ENCODE results near the gene PPP1R9A.

The PPP1R9A gene

DNA sequence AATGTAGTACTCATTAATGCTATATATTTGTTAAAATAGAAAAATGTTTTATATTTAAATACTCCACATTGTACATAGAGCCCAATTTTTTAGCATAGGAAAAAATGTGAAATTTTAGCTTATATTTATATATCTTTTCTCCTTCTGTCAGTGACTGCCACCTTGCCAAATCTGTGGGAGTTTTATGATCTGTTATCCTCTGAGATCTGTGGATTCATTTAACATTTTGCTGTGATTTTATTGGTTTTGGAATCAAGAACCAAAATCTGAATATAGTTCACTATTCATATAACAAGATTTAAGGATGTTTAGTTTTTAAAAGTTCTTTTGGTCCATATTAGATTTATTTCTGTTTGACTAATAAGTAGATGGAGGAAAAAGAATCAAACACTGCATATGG is 127.9 kb downstream of the PPP1R9A start:
- DNase-seq (ENCODE audit: low spot score) = no peak

DNA sequence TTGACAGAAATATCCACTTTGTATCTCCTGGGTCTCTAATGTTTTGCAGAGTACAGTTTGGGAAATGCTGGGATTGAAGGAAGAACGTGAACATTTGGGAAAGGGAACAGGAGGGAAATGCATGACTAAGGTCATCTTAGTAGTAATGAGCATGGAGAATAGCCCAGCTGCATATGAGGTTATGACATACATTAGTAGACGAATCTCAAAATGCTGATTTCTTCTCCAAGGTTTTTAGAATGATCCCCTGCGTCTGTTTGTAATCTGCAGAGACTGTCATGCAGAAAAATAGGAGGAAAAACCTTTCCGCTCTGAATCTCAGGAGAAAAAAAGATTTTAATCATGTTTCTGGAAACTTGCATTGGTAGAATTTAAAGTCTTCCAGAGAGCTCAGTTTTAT is 133.6 kb downstream of the PPP1R9A start:
- no peak for DNase-seq (ENCODE audit: low spot score)

DNA sequence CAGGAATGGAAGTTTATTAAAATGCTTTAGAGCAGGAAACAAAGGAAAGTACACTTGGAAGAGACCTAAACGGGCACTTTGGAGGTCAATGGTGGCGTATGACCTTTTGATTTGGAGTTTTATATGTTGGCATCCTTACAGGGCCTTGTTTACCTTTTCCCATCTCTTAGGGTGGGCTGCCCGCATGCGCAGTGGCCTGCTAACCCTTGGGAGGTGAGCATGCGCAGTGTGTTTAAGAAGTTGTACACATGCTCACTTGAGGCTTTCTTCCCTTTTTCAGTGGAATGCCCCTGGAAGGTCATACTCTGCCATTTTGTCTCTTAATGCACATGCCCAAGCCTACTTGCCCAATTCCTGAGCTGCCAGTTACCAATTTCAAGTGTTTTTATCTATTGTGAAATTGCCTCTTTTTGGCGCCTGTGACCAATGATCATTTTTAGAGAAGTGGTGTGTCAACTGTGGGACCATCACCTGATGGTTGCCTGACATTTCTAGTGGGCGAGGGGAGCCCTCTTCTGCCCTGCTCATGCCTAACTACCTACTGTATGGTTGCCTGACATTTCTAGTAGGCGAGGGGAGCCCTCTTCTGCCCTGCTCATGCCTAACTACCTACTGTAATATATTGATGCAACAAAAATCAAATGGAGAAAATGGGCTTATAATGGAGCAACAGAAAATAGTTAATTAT is 138.0 kb downstream of the PPP1R9A start:
- DNase-seq (ENCODE audit: low spot score) = no peak

DNA sequence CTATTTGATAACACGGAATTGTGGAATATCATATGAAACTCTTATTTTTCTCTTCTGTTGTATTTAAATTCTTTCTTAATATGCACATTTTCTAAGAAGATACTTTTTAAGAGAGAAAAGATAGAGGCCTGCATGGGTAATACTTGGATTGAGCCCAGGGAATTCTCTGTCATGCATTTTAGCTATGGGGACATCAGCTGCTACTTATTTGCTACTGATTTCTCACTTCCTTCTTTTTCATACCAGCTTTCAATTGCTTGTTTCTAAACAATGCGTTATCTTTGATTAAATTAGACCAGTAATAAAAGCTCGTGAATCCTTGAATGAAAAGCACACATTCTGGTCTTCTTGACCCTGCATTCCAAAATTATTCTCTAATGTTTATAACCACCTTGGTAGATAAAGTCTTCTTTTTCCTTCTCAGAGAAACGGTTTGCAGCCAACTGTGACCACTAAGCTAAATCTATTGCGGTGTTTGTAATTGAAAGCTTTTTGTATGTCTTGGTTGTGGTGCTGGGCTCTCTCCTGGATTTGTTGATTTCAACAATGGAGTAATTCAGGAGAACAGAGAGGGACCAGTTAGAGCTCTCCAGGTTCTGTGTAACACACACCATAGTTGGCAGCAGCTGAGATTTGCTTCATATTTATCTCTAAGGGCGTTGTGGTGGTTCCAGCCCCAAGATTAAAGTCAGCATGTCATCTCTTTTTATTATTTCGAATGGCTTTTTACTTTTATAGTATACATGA is 139.3 kb downstream of the PPP1R9A start:
- DNase-seq (ENCODE audit: low spot score) = no peak

DNA sequence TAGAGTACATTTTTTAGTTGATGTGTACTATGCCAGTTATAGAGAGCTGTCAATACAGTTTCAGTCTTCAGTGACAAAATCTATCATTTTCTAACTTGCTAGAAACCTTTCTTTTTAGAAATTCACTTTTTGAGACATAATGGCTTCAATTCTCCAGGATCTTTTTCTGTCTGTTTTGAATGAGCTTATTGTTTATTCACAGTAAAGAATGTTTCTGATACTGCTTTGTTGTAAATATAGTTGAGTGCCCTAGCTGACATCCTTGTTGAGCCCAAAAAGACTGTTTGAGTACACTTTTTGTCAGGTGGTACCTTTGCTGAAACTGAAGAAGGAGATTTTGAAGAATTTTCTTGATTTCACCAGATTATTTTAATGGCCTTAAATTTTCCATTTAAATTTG is 139.9 kb downstream of the PPP1R9A start:
- no peak for DNase-seq (ENCODE audit: low spot score)

DNA sequence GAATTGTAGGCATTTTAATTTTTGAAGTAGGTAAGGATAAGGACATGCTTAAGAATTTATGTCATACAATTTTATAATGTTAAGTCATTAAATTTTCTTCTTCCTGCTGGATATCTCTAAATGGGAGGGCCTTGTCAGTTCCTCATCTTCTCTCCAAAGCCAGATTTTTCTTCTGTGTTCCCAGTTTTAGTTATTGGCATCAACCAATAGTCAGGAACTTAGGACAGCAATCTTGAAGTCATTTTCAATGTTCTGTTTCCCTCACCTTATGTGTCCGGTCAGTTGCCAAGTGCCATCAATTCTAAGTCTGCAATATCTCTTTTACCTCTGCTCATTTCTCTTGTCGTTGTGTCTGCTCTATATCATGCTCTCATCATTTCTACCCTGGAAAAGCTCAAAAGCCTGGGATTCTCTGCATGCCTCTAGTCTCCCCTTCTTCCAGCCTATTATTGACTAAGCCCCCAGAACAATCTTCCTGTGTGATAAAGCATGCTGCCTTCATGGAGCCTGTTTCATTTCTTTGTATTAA is 145.2 kb downstream of the PPP1R9A start:
- DNase-seq (ENCODE audit: low spot score) = no peak

DNA sequence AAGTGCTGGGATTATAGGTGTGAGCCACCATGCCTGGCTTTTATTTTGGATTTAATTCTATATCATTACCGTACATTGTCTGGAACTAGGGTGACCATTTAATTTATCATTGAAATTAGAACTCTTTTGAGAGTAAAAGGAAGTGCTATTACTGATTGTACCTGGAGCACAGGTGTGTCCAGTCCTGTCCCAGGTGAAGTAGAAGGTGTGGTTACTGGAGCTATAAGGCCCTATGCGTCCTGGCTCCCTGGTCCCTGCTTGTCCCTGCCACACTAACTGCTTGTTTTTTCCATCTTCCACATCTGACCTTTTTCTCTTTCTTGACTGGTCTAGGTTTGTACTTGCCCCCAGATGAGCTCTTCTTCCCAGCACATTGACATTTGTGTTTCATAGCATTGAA is 147.0 kb downstream of the PPP1R9A start:
- DNase-seq (ENCODE audit: low spot score) = no peak

DNA sequence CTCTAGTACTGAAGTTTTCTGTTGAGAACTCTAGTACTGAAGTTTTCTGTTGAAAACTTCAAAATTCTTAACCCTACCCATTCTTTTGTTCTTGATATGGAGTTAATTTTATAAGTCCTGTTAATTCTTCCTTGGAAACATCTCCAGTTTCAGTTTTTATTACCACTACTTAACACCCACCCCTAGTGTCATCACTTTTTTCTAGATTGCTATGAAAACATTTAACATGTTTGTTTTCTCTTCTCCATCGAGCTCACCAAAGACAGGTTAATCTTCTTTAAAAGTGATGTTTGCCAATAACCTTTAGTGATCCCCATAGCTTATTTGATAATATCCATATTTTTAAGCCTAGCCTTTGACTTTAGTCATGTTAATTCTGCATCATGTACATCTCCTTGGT is 147.9 kb downstream of the PPP1R9A start:
- DNase-seq (ENCODE audit: low spot score) = no peak

DNA sequence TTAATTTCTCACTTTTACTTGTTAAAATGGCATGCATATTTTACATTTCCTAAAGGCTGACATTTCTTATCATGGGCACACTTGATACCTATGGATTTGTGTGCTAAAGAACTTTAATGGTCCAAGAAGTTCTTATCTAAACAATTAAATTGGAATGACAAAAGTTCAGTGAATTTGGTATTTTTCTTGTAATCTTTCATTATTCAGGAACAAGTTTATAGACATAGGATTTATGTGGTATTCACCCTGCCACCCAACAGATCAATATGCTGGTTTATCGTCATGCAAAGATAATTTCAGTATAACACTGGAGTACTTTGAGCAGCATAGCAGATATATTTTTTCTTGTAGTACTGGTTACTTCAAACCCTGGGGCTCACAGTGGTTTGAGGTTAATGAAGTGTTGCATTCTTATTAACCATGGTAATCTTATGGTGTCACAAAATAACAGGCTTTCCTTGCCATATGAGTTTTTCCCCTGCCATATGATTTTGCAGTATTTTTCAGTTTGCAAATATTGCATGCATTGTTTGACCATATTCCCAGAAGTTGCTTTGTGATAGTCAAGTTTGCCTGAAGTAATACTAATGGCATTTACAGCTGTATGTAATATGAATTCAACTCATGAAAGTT is 148.8 kb downstream of the PPP1R9A start:
- DNase-seq (ENCODE audit: low spot score) = no peak

DNA sequence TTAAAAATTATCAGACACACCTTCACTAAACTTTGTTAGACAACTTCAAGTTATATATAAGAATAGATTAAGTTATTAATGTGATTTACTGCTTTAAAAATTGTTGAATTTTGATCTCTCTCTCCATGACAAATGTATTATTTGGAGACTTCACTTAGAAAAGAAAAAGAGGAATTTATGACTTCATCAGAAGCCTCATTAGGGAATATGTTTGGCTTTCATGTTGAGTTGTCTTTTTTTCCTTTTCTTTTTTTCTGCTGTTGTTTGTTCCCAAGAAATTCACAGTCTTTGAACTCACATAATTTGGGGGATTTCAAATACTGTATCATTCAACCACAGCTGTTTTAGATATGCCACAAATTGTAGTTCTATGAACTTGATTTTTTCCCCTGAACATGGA is 149.5 kb downstream of the PPP1R9A start:
- DNase-seq (ENCODE audit: low spot score) = no peak

DNA sequence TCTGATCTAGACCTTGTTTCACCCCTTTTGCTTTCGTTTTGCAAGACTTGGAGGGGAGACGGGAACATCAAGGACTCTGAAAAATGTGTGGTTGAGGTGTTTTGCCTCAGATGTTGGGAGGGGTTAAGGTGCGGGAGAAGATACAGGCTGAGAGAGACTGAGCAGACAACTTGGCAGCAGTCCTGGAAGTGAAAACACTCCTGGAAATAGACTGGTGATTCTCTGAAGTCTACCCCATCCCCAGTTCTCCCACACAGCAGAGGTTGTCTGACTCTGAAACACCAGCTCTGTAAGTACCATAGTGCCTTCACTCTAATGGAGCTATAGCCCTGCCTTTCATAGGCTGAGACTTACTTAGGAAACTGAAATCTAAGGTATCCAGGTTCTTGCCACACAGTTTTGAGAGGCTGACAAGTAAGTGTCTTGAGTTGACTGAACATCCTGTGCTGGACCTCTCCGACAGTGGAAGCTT is 152.5 kb downstream of the PPP1R9A start:
- no peak for DNase-seq (ENCODE audit: low spot score)

DNA sequence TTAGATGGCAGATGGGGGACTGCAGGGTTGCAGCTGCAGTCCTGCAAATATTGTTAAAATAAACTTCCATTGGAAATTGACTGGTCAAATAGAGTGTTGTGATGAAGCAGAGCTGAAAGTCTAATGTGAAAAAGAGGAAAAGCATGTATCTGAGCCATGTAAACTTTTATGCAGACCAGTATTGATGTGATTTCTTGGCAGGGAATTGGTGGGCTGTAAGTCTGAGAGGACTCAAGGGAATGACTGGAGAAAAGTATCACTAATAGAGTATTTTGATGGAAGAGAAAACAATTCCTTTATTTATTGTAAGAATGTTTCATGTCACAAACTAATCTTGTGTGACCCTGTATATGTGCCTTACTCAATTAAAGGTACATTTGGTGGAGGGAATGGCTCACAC is 155.5 kb downstream of the PPP1R9A start:
- no peak for DNase-seq (ENCODE audit: low spot score)

DNA sequence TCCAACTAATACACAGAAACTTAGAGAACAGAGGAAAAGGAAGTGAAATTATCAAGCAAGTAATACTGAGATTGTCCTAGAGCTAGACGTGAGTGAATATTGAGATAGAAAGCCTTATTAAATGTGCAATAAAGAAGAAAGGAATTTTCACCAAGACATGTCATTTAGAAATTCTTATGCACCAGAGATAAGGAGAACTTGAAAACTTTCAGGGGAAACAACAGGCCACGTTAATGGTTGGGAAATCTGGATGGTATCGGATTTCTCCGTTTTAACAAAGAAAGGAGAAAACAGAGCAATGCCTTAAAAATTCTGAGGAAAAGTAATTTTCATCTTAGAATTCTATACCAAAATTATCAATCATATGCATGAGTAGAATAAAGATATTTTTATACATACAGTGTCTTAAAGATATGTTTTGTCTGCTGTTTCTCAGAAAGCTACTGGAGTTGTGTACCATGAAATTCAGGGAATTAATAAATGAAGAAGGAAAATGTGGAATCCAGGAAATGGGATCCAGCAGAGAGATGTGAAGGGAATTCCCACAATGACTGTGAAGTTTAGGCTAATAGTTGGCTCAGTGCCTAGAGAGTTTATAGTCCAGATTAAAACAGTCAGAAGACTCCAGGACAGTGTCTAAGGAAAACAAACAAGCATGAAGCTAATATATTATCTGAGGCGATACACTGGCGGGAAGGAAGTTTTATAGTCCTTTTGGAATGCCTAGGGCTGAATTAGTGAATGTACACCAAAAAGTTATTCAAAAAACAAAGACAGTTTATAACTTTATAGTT is 159.5 kb downstream of the PPP1R9A start:
- DNase-seq (ENCODE audit: low spot score) = no peak

DNA sequence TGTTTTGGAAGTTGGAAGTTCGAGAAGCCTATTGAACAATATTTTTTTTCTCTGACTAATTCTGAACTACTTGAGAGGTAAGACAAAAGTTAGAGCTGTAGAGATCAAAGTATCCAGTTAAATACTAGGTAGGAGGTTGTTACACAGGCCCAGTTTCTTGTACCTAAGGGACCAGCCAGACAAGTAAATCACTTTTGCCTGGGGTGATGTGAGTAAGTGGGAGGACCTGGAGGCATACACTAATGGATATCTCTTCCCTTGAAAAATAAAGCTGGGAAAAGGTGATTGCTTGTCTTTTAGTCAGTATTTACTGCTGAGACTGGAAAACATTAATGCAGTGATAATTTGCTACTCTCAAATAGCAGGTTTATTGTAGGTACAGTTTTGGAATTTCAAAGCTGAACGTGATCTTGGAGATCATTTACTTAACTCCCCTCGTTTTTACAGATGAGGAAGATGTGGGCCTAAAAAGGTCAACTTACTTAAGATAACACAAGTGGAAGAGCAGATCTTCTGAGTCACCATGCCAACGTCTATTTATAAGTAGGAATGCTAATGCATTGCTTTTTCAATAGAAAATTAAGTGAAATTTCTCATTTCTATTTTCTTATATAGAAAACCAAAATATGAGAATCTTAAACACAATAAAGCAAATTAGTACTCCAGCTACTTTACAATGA is 181.3 kb downstream of the PPP1R9A start:
- DNase-seq (ENCODE audit: low spot score) = no peak

DNA sequence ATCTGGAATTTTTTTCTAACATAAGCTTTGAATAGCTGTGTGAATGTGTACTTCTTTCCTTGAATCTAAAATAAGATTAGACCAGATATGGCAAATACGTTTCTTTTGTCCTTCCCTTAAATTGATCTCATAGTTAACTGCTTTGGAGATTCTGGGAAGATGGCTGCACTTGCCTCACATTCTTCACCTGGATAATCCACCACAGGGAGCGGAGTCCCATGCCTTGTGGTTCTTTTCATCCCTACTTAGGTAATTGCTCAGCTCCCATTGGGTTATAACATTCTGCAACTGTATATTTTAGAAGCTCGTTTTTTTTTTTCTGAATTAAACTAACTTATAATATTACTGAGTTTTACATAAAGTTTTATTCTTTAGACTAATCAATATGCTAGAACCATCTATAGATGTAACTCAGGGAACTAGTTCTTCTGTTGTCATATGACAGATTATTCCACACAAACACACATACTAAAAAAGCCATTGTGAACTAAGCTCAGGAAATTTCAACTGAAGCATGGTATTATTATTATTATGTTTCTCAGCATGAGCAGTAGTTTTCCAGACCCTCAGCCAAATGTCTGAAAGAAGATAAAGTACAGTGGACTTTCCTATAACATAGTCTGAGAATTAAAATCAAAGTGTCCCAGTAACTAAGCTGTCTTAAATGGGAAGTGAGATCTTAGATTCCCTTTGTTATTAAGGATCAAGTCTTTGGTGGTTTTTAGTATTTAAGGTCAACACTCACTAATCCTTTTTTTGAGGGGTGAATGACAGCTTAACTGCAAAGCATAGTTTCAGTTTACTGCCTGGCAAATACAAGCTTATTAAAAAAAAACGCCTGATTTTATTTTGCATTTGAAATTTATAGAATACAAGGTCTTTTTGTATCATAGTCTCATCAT is 182.3 kb downstream of the PPP1R9A start:
- DNase-seq (ENCODE audit: low spot score) = no peak

DNA sequence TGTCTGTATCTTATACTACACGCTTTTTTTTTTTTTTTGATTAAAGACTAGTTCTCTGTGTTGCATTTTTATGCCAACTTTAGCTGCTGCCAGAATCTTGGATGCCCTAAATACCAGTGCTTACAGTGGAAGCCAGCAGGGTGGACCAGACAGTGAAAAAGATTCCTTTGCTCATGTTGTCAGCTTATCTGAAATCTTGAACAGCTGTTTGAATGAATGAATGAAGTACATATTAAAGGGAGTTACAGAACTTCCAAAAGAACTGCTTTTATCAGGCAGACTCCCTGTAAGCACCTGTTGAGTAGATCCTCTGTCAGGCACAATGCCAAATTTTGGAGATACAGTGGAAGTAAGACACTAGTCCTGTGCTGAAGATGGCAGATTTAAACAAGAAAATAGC is 184.9 kb downstream of the PPP1R9A start:
- no peak for DNase-seq (ENCODE audit: low spot score)

DNA sequence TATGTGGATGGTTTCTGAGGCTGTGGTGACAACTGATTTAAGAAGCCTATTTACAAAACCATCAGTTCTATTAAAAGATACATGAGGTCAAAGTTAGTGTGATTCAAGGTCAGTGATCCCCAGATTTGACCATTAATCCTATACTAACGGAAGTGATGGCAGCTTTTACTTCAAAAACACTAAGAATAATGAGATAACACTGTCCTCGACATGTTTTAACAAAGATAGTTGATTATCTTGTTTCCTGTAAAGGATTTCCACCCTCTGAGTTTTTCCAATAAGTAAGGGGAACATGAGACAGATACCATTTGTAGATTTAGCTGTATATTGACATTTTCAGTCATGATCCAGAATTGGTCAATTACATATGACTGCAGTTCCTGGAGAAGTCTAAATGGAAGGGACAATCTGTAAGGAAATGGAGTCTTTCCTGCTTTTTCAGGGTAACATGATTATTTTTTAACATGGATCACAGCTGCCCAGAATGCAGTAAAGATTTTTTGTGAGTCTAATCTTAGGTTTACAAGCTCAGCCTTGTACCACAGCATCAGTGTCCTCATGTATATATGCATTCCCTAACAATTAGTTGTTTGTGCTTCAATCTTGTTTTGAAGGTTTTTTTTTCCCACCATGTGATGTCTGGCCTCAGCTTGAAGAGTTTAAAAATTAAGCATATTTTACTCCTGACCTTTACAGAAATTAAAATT is 188.0 kb downstream of the PPP1R9A start:
- no peak for DNase-seq (ENCODE audit: low spot score)

DNA sequence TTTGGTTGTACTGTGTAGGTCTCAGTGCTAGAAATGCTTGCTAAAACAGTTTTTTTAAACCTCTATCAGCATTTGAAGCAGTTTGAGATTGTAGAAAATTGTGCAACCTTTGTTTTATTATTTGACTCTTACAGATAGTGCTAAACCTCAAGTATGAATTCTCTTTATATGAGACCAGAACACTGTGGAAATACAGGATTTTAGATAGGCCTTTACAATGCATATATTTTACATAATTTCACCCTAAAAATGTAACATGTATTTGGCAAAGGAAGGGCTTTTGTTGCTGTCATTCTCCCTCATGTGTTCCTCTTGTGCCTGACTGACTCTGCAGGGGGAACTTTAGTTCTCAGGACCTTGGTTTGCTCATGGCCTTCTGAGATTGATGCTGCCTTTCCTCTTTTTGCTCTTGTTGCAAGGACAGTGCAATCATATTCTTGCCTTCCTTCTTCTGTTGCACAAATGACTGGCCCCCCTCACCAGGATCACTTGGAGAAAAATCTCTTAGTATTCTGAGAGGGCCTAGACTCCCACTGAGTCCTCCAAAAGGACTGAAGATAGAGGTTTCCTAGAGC is 188.7 kb downstream of the PPP1R9A start:
- no peak for DNase-seq (ENCODE audit: low spot score)

DNA sequence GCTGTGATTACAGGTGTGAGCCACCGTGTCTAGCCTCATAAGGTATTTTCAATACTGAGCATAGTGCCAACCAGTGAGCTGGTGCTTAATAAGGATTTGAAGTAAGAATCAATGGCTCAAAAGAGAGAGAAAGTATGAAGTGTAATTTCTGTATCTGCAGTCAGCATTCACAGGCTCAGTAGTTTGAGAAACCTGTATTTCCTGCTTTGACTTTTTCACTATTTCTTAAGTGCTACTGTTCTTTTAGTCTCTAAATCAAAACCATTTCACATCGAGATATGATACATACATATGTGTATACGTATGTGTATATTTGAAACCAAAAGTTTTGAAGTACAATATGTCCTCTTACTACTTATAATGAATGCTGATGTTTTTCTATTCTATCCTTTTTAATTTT is 189.9 kb downstream of the PPP1R9A start:
- DNase-seq (ENCODE audit: low spot score) = no peak

DNA sequence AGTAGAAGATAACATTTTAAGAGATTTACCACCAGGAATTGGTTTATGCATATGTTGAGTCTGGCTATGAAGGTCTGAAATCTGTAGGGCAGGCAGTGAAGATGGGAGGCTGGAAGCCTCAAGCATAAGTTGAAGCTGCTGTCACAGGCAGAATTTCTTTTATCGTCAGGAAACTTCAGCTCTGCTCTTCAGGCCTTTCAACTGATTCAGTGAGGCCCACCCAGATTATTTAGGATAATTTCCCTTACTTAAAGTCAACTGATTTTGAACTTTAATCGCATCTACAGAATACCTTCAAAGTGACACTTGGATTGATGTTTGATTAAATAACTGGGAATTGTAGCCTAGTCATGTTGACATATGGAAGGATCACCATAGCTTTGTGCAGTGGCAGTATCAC is 190.5 kb downstream of the PPP1R9A start:
- DNase-seq (ENCODE audit: low spot score) = no peak
